ENCODE results near the gene TDG. TPM values are rescaled to one million over a fixed set of nuclear protein-coding genes. Genes with fewer than 3 reads are reported as not detected.

TDG gene
- total RNA-seq, 1 experiment from 2014 or later = 70.3 TPM

- Histone ChIP-seq H2AFZ (ENCODE audit: low read length) (no peak overlapping the region), H2BK12ac (ENCODE audit: insufficient read length, low read depth, low read length) (no peak overlapping the region), H3K4me2 (ENCODE audit: insufficient read depth, insufficient read length, low read length) (no peak overlapping the region), H3K79me2 (ENCODE audit: insufficient read depth, low read length) (no peaks in the 10 kb centered on the region), H2BK120ac (ENCODE audit: low read depth, low read length, poor library complexity, severe bottlenecking) (no peak overlapping the region), H3K79me1 (ENCODE audit: insufficient read depth, low read depth, low read length, poor library complexity, severe bottlenecking) (no peaks in the 10 kb centered on the region), H4K5ac (ENCODE audit: insufficient read length, low read depth, low read length) (no peak overlapping the region), H3K27me3 (ENCODE audit: insufficient read depth, low read length) (no peaks in the 10 kb centered on the region), H2AK5ac (ENCODE audit: insufficient read length, low read length) (no peak overlapping the region), H4K8ac (replicated peaks; ENCODE audit: insufficient read length, low read depth, low read length) (no peak overlapping the region), H3K4ac (ENCODE audit: low read depth, low read length) (no peak overlapping the region), H3K18ac (ENCODE audit: insufficient read length, low read depth, low read length) (no peak overlapping the region), H2BK5ac (ENCODE audit: insufficient read length, low read length) (no peak overlapping the region), H3K27ac (ENCODE audit: insufficient read length, low read depth, low read length) (no peak overlapping the region), H3K9ac (ENCODE audit: extremely low read depth, insufficient read length, low read length) (no peak overlapping the region), H3K9me3 (ENCODE audit: control insufficient read depth, low read depth, low read length) (no peaks in the 10 kb centered on the region), H2BK20ac (ENCODE audit: low read depth, low read length, poor library complexity, severe bottlenecking) (no peak overlapping the region), H3T11ph (ENCODE audit: low read length) (no peak overlapping the region), H3K14ac (ENCODE audit: insufficient read depth, low read length) (no peak overlapping the region), H3K56ac (ENCODE audit: insufficient read length, low read depth, low read length) (no peak overlapping the region), H2BK15ac (ENCODE audit: low read depth, low read length) (no peak overlapping the region), H3K23me2 (ENCODE audit: insufficient read length, low read depth, low read length, poor library complexity, severe bottlenecking) (no peaks in the 10 kb centered on the region), H3K23ac (ENCODE audit: insufficient read length, low read depth, low read length) (no peak overlapping the region), H4K91ac (ENCODE audit: insufficient read length, low read depth, low read length) (no peak overlapping the region), H4K20me1 (ENCODE audit: control insufficient read depth, insufficient read depth, insufficient read length) (no peaks in the 10 kb centered on the region), H3K4me1 (ENCODE audit: insufficient read depth, low read length) (no peaks in the 10 kb centered on the region)
- no CpG with 5 or more reads among the region's 16 CpGs for WGBS (ENCODE audit: extremely low coverage, insufficient read length, low lambda C conversion rate)
- no peak for DNase-seq
- Mint-ChIP-seq H3K27ac (no peak overlapping the region), H3K4me1 (peaks cover 0 to 2% of the 10 kb centered on the region in 2 experiments; a peak in 1 of 4 replicates), H3K4me3 (no peak overlapping the region), H3K27me3 (ENCODE audit: low read depth) (no peaks in the 10 kb centered on the region; the same call in 1 of the 2 replicates), H3K36me3 (ENCODE audit: insufficient read depth in 1 of 3, low read depth in 3 of 3) (no peaks in the 10 kb centered on the region), H3K9me3 (no peaks in the 10 kb centered on the region)
- TF ChIP-seq CTCF (conservative IDR thresholded peaks at IDR 0.05) = no peak
Observed at GRCh38 chr12:103997286-103997900, 31.7 kb downstream of the TDG start.

Data from H9 (cell line).